Nephron progenitor cell (in vitro differentiated cells): Measurements from ENCODE around the gene ANXA4.

Experiments used
- DNase-seq: peaks from one replicate; pipeline ENCODE4 v3.0.0; 2021
- H3K27ac Mint-ChIP-seq: 2 replicates; pipeline ENCODE4 v1.8.0; 2021; ENCODE audit warnings: mild to moderate bottlenecking, moderate library complexity, mixed read lengths
- H3K27me3 Mint-ChIP-seq: 2 replicates; pipeline ENCODE4 v1.8.0; 2021; ENCODE audit warnings: mild to moderate bottlenecking, low read depth, mixed read lengths; ENCODE audit not compliant: poor library complexity
- H3K36me3 Mint-ChIP-seq: 2 replicates; pipeline ENCODE4 v1.8.0; 2021; ENCODE audit warnings: low read depth, mixed read lengths
- H3K4me1 Mint-ChIP-seq: 2 replicates; pipeline ENCODE4 v1.8.0; 2021; ENCODE audit warnings: mixed read lengths
- H3K4me3 Mint-ChIP-seq: 2 replicates; pipeline ENCODE4 v1.8.0; 2021; ENCODE audit warnings: mild to moderate bottlenecking, moderate library complexity, mixed read lengths
- H3K9me3 Mint-ChIP-seq: 2 replicates; pipeline ENCODE4 v1.8.0; 2021; ENCODE audit warnings: mild to moderate bottlenecking, moderate library complexity, mixed read lengths
- TF ChIP-seq, protein P1 (sequence below): fragments of 200-600 bp; sonication (generic); IDR thresholded peaks from 2 replicates; pipeline ENCODE4 v1.5.0; 2021; ENCODE audit warnings: antibody characterized with exemption

The ANXA4 gene

DNA sequence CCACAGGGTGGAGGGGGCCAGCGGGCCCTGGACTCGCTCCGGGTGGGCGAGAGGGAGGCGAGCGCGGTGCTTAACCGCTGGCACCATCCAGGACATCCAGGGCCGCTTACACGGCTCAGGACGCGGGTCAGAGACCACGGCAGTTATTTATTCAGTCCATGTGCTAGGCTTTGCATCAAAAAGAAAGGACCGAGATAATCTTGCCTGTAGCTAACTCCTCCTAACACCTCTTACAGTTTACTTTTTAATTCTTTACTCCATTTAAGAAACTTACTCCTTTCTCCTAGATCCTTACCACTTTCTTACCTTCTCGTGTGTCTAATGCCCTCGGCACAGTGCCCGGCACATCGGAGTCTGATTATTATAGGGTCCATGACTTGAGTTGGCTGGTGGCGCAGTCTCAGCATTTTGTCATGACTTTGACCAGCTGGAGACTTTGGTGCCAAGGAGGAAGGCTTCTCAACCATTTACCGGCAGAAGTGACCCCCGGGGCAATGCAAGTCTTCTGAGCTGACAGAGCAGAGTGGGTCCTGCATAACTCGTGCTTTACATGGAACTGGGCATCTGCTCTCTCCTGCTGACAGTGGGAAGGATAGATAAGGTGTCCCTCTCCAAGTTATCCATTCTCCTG lies 503 bp downstream of the ANXA4 start:
- Mint-ChIP-seq H3K27ac (no peak overlapping the region), H3K4me3 (peak overlapping the region; percentile 87), H3K27me3 (peaks cover 27% of the 10 kb centered on the region), H3K9me3 (no peaks in the 10 kb centered on the region), H3K36me3 (peaks cover 8% of the 10 kb centered on the region), H3K4me1 (peaks cover 24% of the 10 kb centered on the region)
- no peak for DNase-seq
- TF ChIP-seq, protein P1, sequence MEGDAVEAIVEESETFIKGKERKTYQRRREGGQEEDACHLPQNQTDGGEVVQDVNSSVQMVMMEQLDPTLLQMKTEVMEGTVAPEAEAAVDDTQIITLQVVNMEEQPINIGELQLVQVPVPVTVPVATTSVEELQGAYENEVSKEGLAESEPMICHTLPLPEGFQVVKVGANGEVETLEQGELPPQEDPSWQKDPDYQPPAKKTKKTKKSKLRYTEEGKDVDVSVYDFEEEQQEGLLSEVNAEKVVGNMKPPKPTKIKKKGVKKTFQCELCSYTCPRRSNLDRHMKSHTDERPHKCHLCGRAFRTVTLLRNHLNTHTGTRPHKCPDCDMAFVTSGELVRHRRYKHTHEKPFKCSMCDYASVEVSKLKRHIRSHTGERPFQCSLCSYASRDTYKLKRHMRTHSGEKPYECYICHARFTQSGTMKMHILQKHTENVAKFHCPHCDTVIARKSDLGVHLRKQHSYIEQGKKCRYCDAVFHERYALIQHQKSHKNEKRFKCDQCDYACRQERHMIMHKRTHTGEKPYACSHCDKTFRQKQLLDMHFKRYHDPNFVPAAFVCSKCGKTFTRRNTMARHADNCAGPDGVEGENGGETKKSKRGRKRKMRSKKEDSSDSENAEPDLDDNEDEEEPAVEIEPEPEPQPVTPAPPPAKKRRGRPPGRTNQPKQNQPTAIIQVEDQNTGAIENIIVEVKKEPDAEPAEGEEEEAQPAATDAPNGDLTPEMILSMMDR: no peak

DNA sequence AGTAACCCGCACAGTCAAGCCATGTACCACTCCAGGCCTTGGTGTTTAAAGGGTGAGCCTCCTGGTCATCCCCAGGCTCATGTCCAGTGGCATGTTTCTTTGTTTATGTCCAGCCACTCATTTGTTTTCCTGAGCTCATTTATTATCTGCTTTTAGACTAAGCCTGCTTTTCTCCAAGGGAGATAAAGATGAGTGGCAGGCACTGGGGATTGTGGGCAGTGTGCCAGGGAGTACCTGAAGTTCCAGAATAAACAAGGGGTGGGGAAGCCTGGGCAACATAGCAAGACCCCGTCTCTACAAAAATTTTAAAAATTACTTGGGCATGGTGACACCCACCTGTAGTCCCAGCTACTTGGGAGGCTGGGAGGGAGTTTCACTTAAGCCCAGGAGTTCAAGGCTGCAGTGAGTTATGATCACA lies 1.9 kb downstream of the ANXA4 start:
- no peak overlapping the region for H3K4me3 Mint-ChIP-seq
- no peak overlapping the region for H3K27ac Mint-ChIP-seq
- TF ChIP-seq, protein P1: no peak
- no peak for DNase-seq
- H3K27me3 Mint-ChIP-seq: peaks cover 20% of the 10 kb centered on the region
- H3K36me3 Mint-ChIP-seq: peaks cover 8% of the 10 kb centered on the region
- no peaks in the 10 kb centered on the region for H3K9me3 Mint-ChIP-seq
- H3K4me1 Mint-ChIP-seq: peaks cover 24% of the 10 kb centered on the region

GRCh38 chr2:69744456-69744855 lies 2.5 kb downstream of the ANXA4 start:
- TF ChIP-seq, protein P1: no peak
- no peak overlapping the region for H3K27ac Mint-ChIP-seq
- H3K36me3 Mint-ChIP-seq: peaks cover 8% of the 10 kb centered on the region
- peaks cover 20% of the 10 kb centered on the region for H3K27me3 Mint-ChIP-seq
- peaks cover 24% of the 10 kb centered on the region for H3K4me1 Mint-ChIP-seq
- no peak overlapping the region for H3K4me3 Mint-ChIP-seq
- no peak for DNase-seq
- no peaks in the 10 kb centered on the region for H3K9me3 Mint-ChIP-seq

- Mint-ChIP-seq H3K36me3 (peaks cover 8% of the 10 kb centered on the region), H3K9me3 (no peaks in the 10 kb centered on the region), H3K27ac (no peak overlapping the region), H3K4me3 (no peak overlapping the region), H3K4me1 (peaks cover 20% of the 10 kb centered on the region), H3K27me3 (peaks cover 23% of the 10 kb centered on the region)
- no peak for DNase-seq
- TF ChIP-seq, protein P1: no peak
Measured at GRCh38 chr2:69745035-69745434, 3.1 kb downstream of the ANXA4 start.

GRCh38 chr2:69750246-69750645 lies 8.3 kb downstream of the ANXA4 start:
- peaks cover 3% of the 10 kb centered on the region for H3K27me3 Mint-ChIP-seq
- H3K9me3 Mint-ChIP-seq: no peaks in the 10 kb centered on the region
- H3K36me3 Mint-ChIP-seq: peaks cover 8% of the 10 kb centered on the region
- TF ChIP-seq, protein P1: no peak
- H3K4me1 Mint-ChIP-seq: no peaks in the 10 kb centered on the region
- DNase-seq: no peak
- H3K27ac Mint-ChIP-seq: peak overlapping the region; percentile 69
- no peak overlapping the region for H3K4me3 Mint-ChIP-seq

GRCh38 chr2:69753659-69754363 lies 11.9 kb downstream of the ANXA4 start:
- TF ChIP-seq, protein P1: no peak

More at GRCh38 chr2:69753659-69754363, 11.9 kb downstream of the ANXA4 start:
- DNase-seq: no peak
- H3K27me3 Mint-ChIP-seq: peaks cover 5% of the 10 kb centered on the region
- H3K36me3 Mint-ChIP-seq: no peaks in the 10 kb centered on the region
- no peaks in the 10 kb centered on the region for H3K9me3 Mint-ChIP-seq
- no peaks in the 10 kb centered on the region for H3K4me1 Mint-ChIP-seq
- no peak overlapping the region for H3K4me3 Mint-ChIP-seq
- no peak overlapping the region for H3K27ac Mint-ChIP-seq
